NCI-H748 (cell line): Measurements from ENCODE around the gene MED1.
"Not testable (repeated sequence)": the region's sequence is repeated elsewhere in the genome, so short reads cannot be mapped to it uniquely, and the experiment has no call there.

Experiments used
- DNase-seq: peaks from one replicate; lab custom pipeline; 2025; ENCODE audit not compliant: unreplicated experiment; lab: John Stamatoyannopoulos, UW

MED1 gene

DNA sequence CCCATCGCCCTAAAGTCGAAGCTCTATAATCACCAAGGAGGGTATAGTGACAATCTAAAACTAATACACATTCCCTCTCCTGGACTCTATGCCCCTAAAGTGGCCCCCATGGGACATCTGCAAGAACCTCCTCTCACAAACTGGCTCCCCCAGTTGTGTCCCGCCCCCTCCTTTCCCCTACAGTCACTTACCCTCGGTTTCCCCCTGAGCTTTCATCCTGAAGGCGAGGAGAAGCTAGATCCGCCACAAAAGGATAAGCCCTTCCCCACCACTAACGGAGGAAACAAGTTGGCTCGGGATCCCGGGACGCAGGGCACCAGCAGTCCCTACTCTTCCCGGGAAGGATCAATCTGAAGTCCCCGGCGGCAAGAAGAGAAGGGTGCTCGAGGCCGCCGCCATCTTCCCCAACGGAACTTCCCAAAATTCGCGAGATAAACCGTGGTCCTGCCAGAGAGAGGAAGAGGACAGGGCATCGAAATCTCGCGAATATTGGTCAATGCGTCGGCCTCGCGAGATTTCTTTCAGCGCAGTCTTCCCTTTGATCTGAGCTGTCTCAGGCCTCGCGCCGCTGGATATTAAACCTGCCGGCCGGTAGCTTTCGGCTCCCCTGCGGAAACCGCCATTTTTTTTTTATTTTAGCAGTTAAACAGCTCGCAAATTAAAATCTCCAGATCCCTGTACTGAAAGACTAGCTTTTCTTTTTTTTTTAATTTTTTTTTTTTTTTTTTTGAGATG is at the start of gene MED1:
MED1 (minus strand) TSS at position 417 of the 735 bp plus-strand sequence; CDS start at position 216, 201 bp downstream.
- peak; percentile 99 for DNase-seq

- not testable (repeated sequence) for DNase-seq
Measured at GRCh38 chr17:39496921-39497320, 45.9 kb upstream of the MED1 start.

DNA sequence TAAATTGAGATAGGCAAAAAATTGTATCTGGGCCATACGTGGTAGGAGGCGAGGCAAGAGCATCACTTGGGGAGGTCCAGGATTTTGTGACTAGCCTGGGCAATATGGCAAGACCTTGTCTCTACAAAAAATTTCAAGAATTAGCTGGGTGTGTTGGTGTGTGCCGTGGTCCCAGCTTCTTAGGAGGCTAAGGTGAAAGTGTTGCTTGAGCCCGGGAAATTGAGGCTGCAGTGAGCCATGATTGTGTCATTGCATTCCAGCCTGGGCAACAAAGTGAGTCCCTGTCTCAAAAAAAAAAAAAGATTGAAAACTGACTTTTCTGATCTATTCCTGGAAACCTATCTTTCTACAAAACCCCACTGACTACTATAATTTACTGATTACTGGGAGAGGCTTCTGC is 36.9 kb upstream of the MED1 start:
- no peak for DNase-seq

DNA sequence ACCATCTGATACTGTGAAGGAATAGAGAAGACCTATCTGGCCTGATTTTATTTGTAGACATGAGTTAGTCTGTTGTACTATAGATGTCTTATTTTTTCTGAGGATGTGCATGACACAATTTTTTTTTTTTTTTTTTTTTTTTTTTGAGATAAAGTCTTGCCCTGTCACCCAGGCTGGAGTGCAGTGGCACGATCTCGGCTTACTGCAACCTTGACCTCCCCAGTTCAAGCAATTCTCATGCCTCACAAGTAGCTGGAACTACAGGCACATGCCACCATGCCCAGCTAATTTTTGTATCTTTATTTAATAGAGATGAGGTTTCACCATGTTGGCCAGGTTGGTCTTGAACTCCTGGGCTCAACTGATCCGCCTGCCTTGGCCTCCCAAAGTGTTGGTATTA is 36.4 kb upstream of the MED1 start:
- not testable (repeated sequence) for DNase-seq

DNA sequence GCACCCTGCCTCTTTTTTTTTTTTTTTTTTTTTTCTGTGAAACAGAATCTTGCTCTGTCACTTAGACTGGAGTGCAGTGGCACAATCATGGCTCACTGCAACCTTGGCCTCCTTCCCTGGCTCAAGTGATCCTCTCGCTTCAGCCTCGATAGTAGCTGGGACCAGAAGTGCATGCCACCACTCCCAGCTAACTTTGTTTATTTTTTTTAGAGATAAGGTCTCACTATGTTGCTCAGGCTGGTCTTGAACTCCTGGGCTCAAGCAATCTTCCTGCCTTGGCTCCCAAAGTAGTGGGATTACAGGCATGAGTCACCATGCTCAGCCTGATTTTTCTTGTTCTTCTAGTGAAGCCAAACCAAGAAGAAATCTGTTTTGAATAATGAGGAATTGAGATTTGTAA is 35.2 kb upstream of the MED1 start:
- DNase-seq = no peak

DNA sequence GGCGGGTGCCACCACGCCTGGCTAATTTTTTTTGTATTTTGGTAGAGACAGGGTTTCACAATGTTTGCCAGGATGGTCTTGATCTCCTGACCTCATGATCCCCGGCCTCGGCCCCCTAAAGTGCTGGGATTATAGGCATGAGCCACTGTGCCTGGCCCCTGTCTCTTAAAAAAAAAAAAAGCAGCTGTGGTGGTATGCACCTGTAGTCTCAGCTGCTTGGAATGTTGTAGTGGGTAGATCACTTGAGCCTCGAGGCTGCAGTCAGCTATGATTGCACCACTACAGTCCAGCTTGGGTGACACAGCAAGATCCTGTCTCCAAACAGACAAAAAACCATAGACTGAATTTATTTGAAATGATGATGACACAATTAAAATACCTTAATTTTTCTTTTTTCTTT is 34.5 kb upstream of the MED1 start:
- no peak for DNase-seq

DNA sequence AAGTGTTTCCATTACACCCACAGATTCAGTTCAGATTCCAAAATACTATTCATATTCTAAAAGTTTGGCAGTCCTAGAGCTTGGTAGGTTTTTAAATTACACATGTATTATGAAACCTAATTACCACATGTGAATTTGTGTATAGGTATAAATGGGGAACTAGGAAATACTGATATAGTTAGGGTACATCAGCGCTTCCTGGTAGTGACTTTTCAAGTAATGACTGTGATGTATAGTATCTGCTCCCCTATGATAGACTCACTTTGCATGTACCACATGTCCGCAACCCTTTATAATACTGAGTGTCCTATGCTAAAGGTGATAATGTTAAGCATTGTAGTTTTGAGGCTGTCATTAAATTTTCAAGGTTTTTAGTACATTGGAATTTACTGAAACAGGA is 33.1 kb upstream of the MED1 start:
- DNase-seq = no peak

DNA sequence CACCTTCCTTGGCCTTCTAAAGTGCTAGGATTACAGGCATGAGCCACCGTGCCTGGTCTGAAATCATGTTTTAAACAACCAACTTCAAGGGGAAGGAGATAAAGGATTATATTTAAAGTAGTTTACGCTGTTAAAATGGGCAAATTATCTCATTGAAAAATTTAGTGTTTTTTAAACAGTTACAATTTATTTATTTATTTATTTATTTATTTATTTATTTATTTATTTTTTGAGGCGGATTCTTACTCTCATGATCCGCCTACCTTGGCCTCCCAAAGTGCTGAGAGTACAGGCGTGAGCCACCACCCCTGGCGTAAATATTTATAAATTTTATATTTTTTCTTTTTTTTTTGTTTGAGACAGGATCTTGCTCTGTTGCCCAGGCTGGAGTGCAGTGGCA is 32.4 kb upstream of the MED1 start:
- no peak for DNase-seq

DNA sequence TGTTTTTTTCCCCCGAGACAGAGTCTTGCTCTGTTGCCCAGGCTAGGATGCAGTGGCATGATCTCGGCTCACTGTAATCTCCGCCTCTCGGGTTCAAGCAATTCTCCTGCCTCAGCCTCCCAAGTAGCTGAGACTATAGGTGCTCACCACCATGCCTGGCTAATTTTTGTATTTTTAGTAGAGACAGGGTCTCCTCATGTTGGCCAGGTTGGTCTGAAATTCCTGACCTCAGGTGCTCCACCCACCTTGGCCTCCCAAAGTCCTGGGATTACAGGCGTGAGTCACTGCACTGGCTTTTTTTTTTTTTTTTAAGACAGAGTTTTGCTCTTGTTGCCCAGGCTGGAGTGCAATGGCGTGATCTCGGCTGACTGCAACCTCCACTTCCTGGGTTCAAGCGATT is 28.6 kb upstream of the MED1 start:
- DNase-seq = not testable (repeated sequence)

DNA sequence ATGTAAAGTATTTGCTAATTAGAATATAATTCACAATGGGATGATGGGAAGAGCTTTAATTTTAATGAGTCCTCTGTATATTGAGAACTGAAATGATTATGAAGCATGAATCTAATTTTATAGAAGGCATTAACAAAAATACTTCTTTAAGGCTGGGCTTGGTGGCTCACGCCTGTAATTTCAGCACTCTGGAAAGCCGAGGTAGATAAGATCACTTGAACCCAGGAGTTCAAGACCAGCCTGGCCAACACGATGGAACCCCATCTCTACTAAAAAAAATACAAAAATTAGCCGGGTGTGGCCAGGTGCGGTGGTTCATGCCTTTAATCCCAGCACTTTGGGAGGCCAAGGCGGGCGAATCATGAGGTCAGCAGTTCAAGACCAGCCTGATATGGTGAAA is 22.2 kb upstream of the MED1 start:
- DNase-seq = no peak

DNA sequence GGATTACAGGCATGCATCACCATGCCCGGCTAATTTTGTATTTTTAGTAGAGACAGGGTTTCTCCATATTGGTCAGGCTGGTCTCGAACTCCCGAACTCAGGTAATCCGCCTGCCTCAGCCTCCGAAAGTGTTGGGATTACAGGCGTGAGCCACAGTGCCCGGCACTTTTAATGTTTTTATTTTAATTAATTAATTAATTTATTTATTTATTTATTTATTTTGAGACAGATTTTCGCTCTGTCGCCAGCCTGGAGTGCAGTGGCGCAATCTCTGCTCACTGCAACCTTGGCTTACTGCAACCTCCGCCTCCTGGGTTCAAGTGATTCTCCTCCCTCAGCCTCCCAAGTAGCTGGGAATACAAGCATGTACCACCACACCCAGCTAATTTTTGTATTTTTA is 17.5 kb upstream of the MED1 start:
- DNase-seq = not testable (repeated sequence)

DNA sequence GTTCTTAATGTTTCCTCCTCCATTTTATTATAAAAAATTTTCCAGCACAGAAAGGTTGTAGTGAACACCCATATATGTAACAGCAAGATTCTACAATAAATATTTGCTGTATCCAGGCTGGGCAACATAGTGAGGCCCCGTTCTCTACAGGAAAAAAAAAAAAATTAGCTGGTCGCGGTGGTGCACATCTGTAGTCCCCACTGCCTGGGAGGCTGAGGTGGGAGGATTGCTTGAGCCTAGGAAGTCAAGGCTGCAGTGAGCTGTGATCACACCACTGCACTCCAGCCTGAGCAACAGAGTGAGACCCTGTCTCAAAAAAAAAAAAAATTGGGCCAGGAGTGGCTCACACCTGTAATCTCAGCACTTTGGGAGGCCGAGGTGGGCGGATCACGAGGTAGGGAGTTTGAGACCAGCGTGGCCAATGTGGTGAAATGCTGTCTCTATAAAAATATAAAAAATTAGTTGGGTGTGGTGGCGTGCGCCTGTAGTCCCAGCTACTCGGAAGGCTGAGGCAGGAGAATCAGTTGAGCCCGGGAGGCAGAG is 13.6 kb upstream of the MED1 start:
- DNase-seq = not testable (repeated sequence)

- DNase-seq = peak; percentile 21
Measured at GRCh38 chr17:39462631-39463375, 11.7 kb upstream of the MED1 start.

GRCh38 chr17:39461926-39462569 is 11.0 kb upstream of the MED1 start:
- DNase-seq = peak; percentile 46

DNA sequence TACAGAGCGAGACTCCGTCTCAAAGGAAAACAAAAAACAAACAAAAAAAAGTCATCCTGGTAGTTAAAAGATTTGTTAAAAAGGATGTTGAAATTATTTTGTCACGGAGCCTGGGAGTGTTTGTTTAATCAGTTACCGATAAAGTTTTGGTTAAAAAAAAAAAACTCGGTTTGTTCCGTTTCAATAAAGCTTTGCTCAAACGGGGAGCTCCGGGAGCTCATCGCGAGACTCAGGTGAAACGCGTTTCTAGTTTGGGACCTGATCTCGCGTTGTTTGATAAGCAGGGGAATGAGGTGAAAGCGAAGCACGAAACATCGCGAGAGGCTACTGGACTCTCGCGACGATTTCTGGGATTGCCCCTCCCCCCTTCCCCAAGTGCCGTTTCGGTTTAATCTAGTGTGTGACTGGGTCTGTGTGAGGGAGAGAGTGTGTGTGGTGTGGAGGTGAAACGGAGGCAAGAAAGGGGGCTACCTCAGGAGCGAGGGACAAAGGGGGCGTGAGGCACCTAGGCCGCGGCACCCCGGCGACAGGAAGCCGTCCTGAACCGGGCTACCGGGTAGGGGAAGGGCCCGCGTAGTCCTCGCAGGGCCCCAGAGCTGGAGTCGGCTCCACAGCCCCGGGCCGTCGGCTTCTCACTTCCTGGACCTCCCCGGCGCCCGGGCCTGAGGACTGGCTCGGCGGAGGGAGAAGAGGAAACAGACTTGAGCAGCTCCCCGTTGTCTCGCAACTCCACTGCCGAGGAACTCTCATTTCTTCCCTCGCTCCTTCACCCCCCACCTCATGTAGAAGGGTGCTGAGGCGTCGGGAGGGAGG is 10.3 kb upstream of the MED1 start, which contains the start of gene CDK12:
CDK12 (plus strand) TSS at position 374 of the 813 bp plus-strand sequence. CDS start 586 bp downstream, outside the sequence.
- DNase-seq = peak; percentile 100

DNA sequence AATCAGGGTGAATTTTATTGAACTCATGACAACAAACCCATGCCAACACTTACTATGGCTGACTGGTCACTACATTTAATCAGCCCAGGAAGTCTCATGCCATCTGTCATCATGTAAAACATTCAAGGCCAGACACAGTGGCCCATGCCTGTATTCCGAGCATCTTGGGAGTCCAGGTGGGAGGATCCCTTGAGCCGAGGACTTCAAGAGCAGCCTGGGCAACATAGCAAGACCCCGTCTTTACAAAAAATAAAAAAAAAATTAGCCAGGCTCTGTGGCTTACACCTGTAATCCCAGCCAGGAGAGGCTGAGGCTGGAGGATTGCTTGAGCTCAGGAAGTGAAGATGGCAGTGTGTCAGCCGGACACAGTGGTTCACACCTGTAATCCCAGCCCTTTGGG is 4.9 kb upstream of the MED1 start:
- no peak for DNase-seq

- no peak for DNase-seq
Measured at GRCh38 chr17:39450051-39450450, 1.0 kb downstream of the MED1 start.

GRCh38 chr17:39447561-39447960 is 3.5 kb downstream of the MED1 start:
- DNase-seq = no peak

- DNase-seq = no peak
Measured at GRCh38 chr17:39443326-39443725, 7.7 kb downstream of the MED1 start.

DNA sequence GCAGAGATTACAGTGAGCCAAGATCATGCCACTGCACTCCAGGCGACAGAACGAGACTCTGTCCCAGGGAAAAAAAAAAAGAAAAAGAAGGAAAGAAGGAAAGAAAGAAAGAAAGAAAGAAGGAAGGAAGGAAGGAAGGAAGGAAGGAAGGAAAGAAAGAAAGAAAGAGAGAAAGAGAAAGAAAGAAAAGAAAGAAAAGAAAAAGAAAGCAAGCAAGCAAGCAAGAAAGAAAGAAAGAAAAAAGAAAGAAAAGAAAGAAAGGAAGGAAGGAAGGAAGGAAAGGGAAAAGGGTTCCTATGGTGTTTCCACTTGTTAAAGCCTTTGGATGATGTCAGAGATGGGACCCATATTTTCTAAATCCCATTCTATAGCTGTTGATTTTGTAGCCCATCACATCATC is 11.2 kb downstream of the MED1 start:
- not testable (repeated sequence) for DNase-seq

DNA sequence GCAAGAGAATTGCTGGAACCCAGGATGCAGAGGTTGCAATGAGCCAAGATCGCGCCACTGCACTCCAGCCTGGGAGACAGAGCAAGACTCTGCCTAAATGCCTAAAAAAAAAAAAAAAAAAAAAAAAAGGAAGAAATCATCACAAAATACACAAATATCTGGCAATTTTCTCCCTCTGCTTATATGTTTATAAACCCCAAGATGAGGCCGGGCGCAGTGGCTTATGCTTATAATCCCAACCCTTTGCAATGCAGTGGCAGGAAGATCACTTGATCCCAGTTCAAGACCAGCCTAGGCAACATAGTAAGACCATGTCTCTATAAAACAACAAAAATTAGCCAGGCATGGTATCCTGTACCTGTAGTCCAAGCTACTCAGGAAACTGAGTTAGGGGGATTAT is 21.5 kb downstream of the MED1 start:
- no peak for DNase-seq
